Stomach (tissue), 9 donors: ENCODE measurements around the gene GPR180. TPM values are rescaled to one million over a fixed set of nuclear protein-coding genes. Genes with fewer than 3 reads are reported as not detected.

Experiments used
- DNase-seq, 2 donors: peaks; one replicate each; pipeline versions ENCODE4 v3.0.0 to v3.0.0-alpha.2; 2013 to 2019
- H3K27ac ChIP-seq, 5 donors: fragments of 200-600 bp in 4 of 5; sonication (generic) in 4 of 5; one replicate each; pipeline ENCODE4 v1.5.1; 2013 to 2019; ENCODE audit warnings: mild to moderate bottlenecking in 1 of 5, moderate library complexity in 1 of 5
- H3K27me3 ChIP-seq, 3 donors: fragments of 200-600 bp; sonication (generic); one replicate each; pipeline ENCODE4 v1.5.1; 2017 to 2019; ENCODE audit warnings: mixed run types in 1 of 3
- H3K36me3 ChIP-seq, 4 donors: fragments of 200-600 bp; sonication (generic); 1 replicate in 3 of 4; 2 replicates in 1 of 4; pipeline ENCODE4 v1.5.1; 2016 to 2019
- H3K4me1 ChIP-seq, 4 donors: fragments of 200-600 bp; sonication (generic); one replicate each; pipeline ENCODE4 v1.5.1; 2016 to 2019
- H3K4me3 ChIP-seq, 4 donors: fragments of 200-600 bp; sonication (generic) in 3 of 4; one replicate each; pipeline ENCODE4 v1.5.1; 2016 to 2019; ENCODE audit warnings: mild to moderate bottlenecking in 1 of 4
- H3K9me3 ChIP-seq, 4 donors: fragments of 200-600 bp; sonication (generic); one replicate each; pipeline ENCODE4 v1.5.1; 2016 to 2019
- CTCF ChIP-seq, 7 experiments: fragments of 450-650 bp in 4 of 7; fragments of 200-600 bp in 3 of 7; sonication (generic) in 3 of 7; IDR thresholded peaks; one replicate each; pipeline ENCODE4 v1.5.1; 2016 to 2019; ENCODE audit warnings: antibody characterized with exemption in 7 of 7, control low read depth in 2 of 7, mild to moderate bottlenecking in 1 of 7
- EP300 ChIP-seq: sonication (generic); formaldehyde crosslinking; IDR thresholded peaks from one replicate; pipeline ENCODE4 v1.6.1; 2017; ENCODE audit warnings: antibody characterized with exemption
- POLR2A ChIP-seq, 4 donors: fragments of 450-650 bp; IDR thresholded peaks; one replicate each; pipeline ENCODE4 v1.6.1; 2016; ENCODE audit warnings: antibody characterized with exemption in 4 of 4, control low read depth in 2 of 4, mild to moderate bottlenecking in 1 of 4, moderate library complexity in 1 of 4
- POLR2AphosphoS5 ChIP-seq, 3 donors: sonication (generic); formaldehyde crosslinking; IDR thresholded peaks; one replicate each; pipeline ENCODE4 v1.6.1; 2016; ENCODE audit warnings: antibody characterized with exemption in 3 of 3
- WGBS, 5 donors: extraction: QIAGEN DNeasy Blood & Tissue Kit in 3 of 5; methylation state at CpG; one replicate each; pipeline versions ENCODE4 v1.1.5 to v1.1.7; 2013 to 2018; 5-methylcytosine and 5-hydroxymethylcytosine counted together
- intact Hi-C: fragments of 100-400 bp; cut with DNase I; formaldehyde crosslinking; loops from one replicate; pipeline ENCODE4 v1.15.1; 2023; ENCODE audit warnings: low total_unique reads
- polyA plus RNA-seq, 3 donors: library from polyadenylated mRNA; stranded (reverse); fragments of 200-250 nt; gene quantifications; one replicate each; pipeline ENCODE4 v1.2.3, GENCODE V29; 2013
- total RNA-seq, 5 donors: library from RNA; depleted of rRNA; stranded (reverse); fragments of >200 nt; gene quantifications; one replicate each; pipeline versions ENCODE4 v1.1.0 to v1.2.3, GENCODE V29; 2014 to 2016
- donor health status: healthy with polysubstance abuse.
- donor health status: Bipolar disorder and iron deficiency.
- donor health status: healthy.

Gene GPR180
- total and polyA plus RNA-seq, 8 donors, result under 0.01 to 12.9 (median 1.7) TPM

GRCh38 chr13:94583926-94584325 is 17.7 kb upstream of the GPR180 start:
- Histone ChIP-seq H3K27me3 (no peaks in the 10 kb centered on the region), H3K36me3 (peaks cover 20 to 59% (median 57%) of the 10 kb centered on the region in 4 donors), H3K4me1 (peaks cover 0 to 31% (median 0%) of the 10 kb centered on the region in 4 donors), H3K27ac (no peak overlapping the region), H3K9me3 (no peaks in the 10 kb centered on the region), H3K4me3 (no peak overlapping the region)
- DNase-seq, result no peak
- intact Hi-C loops, result no loop called here
- WGBS, 5 donors, result 95 to 100% (median 95%) methylated on average over 1 of the region's 1 CpG
- TF ChIP-seq POLR2AphosphoS5 (IDR thresholded peaks at IDR 0.05), result no peak
- no peak for TF ChIP-seq POLR2A (IDR thresholded peaks at IDR 0.05)
- TF ChIP-seq EP300, result no peak
- TF ChIP-seq CTCF (IDR thresholded peaks at IDR 0.05), result no peak

- Histone ChIP-seq H3K27ac (peak overlapping the region in 1 of 5 donors; percentile 24), H3K4me1 (peaks cover 0 to 35% (median 0%) of the 10 kb centered on the region in 4 donors), H3K9me3 (no peaks in the 10 kb centered on the region), H3K27me3 (no peaks in the 10 kb centered on the region), H3K36me3 (peaks cover 14 to 51% (median 44%) of the 10 kb centered on the region in 4 donors), H3K4me3 (no peak overlapping the region)
- DNase-seq, result no peak
- WGBS, 5 donors, result 41 to 64% (median 50%) methylated on average over 6 of the region's 6 CpGs
- intact Hi-C loops, result no loop called here
- TF ChIP-seq POLR2AphosphoS5 (IDR thresholded peaks at IDR 0.05) (no peak), EP300 (no peak), CTCF (IDR thresholded peaks at IDR 0.05) (no peak)
Measured at GRCh38 chr13:94585543-94586101, 16.0 kb upstream of the GPR180 start.

GRCh38 chr13:94586371-94586770 is 15.3 kb upstream of the GPR180 start:
- Histone ChIP-seq H3K4me1 (peaks cover 0 to 36% (median 0%) of the 10 kb centered on the region in 4 donors), H3K9me3 (no peaks in the 10 kb centered on the region), H3K27ac (no peak overlapping the region), H3K36me3 (peaks cover 12 to 51% (median 44%) of the 10 kb centered on the region in 4 donors), H3K4me3 (no peak overlapping the region), H3K27me3 (no peaks in the 10 kb centered on the region)
- TF ChIP-seq POLR2A (IDR thresholded peaks at IDR 0.05) (no peak), EP300 (no peak), POLR2AphosphoS5 (IDR thresholded peaks at IDR 0.05) (no peak), CTCF (IDR thresholded peaks at IDR 0.05) (no peak)
- no peak for DNase-seq
- 61 to 84% (median 66%) methylated on average over 7 of the region's 7 CpGs for WGBS, 5 donors
- intact Hi-C loops, result no loop called here

- TF ChIP-seq POLR2A (IDR thresholded peaks at IDR 0.05) (no peak), POLR2AphosphoS5 (IDR thresholded peaks at IDR 0.05) (no peak), CTCF (IDR thresholded peaks at IDR 0.05) (no peak), EP300 (no peak)
- Histone ChIP-seq H3K36me3 (peaks cover 5 to 47% (median 39%) of the 10 kb centered on the region in 4 donors), H3K4me1 (peaks cover 0 to 39% (median 5%) of the 10 kb centered on the region in 4 donors), H3K4me3 (no peak overlapping the region), H3K9me3 (no peaks in the 10 kb centered on the region), H3K27ac (no peak overlapping the region), H3K27me3 (no peaks in the 10 kb centered on the region)
- 42 to 72% (median 51%) methylated on average over 4 of the region's 4 CpGs for WGBS, 5 donors
- DNase-seq, result no peak
- intact Hi-C loops, result no loop called here
Measured at GRCh38 chr13:94588541-94588940, 13.1 kb upstream of the GPR180 start.
